Measurements from ENCODE around the gene PRKCI. TPM values are rescaled to one million over a fixed set of nuclear protein-coding genes. Genes with fewer than 3 reads are reported as not detected.
"Not testable (repeated sequence)": the region's sequence is repeated elsewhere in the genome, so short reads cannot be mapped to it uniquely, and the experiment has no call there.

PRKCI gene
- polyA plus RNA-seq, 6 donors from 2014 or later = 2.0 to 6.4 (median 3.2) TPM

DNA sequence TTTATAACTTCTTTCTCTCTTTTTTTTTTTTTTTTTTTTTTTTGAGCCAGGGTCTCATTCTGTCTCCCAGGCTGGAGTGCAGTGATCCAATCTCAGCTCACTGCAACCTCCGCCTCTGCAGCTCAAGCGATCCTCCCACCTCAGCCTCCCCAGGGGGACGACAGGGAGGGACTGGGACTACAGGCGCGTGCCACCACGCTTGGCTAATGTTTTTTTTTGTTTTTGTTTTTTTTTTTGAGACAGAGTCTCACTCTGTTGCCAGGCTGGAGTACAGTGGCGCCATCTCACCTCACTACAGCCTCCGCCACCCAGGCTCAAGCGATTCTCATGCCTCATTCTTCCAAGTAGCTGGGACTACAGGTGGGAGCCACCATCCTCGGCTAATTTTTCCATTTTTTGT lies 17.7 kb upstream of the PRKCI start:
- H3K36me3 Mint-ChIP-seq = no peaks in the 10 kb centered on the region
- H3K4me1 Mint-ChIP-seq = peaks cover 0 to 3% (median 0%) of the 10 kb centered on the region in 3 donors
- no peaks in the 10 kb centered on the region for H3K9me3 Mint-ChIP-seq
- ATAC-seq (ENCODE audit: low read depth in 2 of 2) (no peak), DNase-seq (no peak)
- peaks cover 6 to 19% (median 10%) of the 10 kb centered on the region in 3 donors for H3K27me3 Mint-ChIP-seq
- H3K27ac Mint-ChIP-seq = no peak overlapping the region
- H3K4me3 Mint-ChIP-seq = no peak overlapping the region

DNA sequence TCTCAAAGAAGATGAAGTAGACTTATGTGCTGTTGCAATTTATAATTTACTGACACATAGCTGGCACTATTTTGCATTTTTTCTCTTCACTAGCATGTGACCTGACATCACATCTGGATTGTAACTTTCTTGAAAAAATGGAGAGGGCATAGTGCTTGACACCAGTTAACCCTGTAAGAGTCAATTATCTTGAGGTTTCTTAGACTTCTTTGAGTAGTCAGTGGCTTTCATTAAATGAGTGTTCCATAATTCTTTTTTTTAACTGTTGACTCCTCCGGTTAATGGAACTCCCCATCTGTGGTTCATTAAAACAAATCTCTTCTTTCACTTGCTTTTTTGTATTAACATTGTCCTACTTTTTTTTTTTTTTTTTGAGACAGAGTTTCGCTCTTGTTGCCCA lies 16.9 kb upstream of the PRKCI start:
- H3K27me3 Mint-ChIP-seq = peaks cover 12 to 25% (median 14%) of the 10 kb centered on the region in 3 donors
- no peak overlapping the region for H3K4me3 Mint-ChIP-seq
- H3K9me3 Mint-ChIP-seq = no peaks in the 10 kb centered on the region
- H3K4me1 Mint-ChIP-seq = peaks cover 0 to 3% (median 0%) of the 10 kb centered on the region in 3 donors
- DNase-seq (no peak), ATAC-seq (ENCODE audit: low read depth in 2 of 2) (no peak)
- H3K36me3 Mint-ChIP-seq = no peaks in the 10 kb centered on the region
- H3K27ac Mint-ChIP-seq = no peak overlapping the region

DNA sequence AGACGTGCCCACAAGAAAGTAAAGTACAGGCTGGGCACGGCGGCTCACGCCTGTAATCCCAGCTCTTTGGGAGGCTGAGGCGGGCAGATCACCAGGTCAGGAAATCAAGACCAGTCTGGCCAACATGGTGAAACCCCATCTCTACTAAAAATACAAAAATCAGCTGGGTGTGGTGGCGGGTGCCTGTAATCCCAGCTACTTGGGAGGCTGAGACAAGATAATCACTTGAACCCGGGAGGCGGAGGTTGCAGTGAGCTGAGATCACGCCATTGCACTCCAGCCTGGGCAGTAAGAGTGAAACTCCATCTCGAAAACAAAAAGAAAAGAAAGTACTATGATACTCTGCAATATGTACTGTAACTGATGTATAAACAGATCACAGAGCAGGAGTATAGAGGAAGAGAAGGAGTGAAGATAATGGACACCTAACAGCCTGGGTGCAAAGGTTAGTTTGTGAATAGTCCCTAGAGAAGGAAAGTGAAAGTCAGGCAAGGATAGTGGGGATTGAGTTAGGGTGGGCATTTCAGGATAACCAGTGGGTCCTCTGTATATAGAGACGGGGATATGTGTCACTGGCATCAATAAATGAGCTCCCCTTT lies 16.0 kb upstream of the PRKCI start:
- H3K4me1 Mint-ChIP-seq; H3K36me3 Mint-ChIP-seq; H3K27ac Mint-ChIP-seq; H3K9me3 Mint-ChIP-seq; ATAC-seq (ENCODE audit: low read depth in 2 of 2); DNase-seq: not testable (repeated sequence)
- Mint-ChIP-seq H3K4me3 (peak overlapping the region in 1 of 8 donors; percentile 2), H3K27me3 (peaks cover 14 to 25% (median 14%) of the 10 kb centered on the region in 3 donors)

DNA sequence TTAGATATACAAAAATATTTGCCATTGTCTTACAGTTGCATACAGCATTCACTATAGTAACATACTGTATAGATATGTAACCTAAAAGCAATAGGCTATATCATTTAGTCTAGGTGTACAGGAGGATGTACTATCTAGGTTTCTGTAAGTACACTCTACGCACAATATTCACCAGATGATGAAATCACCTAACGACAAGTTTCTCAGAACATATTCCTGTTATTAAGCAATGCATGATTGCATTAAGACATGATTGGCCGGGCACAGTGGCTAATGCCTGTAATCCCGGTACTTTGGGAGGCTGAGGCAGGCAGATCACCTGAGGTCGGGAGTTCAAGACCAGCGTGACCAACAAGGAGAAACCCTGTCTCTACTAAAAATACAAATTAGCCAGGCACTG lies 14.5 kb upstream of the PRKCI start:
- peaks cover 0 to 6% (median 4%) of the 10 kb centered on the region in 7 donors for H3K9me3 Mint-ChIP-seq
- peaks cover 14 to 25% (median 18%) of the 10 kb centered on the region in 3 donors for H3K27me3 Mint-ChIP-seq
- no peaks in the 10 kb centered on the region for H3K36me3 Mint-ChIP-seq
- H3K4me1 Mint-ChIP-seq = peaks cover 0 to 3% (median 0%) of the 10 kb centered on the region in 3 donors
- no peak for DNase-seq
- no peak for ATAC-seq (ENCODE audit: low read depth in 2 of 2)
- H3K27ac Mint-ChIP-seq = no peak overlapping the region
- H3K4me3 Mint-ChIP-seq = no peak overlapping the region

DNA sequence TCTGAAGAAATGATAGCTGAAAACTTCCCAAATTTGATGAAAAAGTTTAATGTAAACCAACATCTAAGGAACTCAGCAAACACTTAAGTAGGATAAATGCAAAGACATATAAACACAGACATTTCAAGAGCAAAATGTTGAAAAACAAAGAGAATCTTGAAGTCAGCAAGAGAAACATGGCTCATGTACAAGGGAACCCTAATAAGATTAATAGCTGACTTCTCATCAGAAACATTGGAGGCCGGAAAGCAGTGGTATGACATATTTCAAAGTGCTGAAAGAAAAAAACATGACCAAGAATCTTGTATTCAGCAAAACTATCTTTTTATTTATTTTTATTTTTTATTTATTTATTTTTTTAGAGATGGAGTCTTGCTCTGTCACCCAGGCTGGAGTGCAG lies 10.6 kb upstream of the PRKCI start:
- Mint-ChIP-seq H3K36me3 (no peaks in the 10 kb centered on the region), H3K27me3 (peaks cover 4 to 12% (median 10%) of the 10 kb centered on the region in 3 donors), H3K9me3 (peaks cover 0 to 6% (median 4%) of the 10 kb centered on the region in 7 donors), H3K4me1 (no peaks in the 10 kb centered on the region), H3K27ac (no peak overlapping the region), H3K4me3 (no peak overlapping the region)
- ATAC-seq (ENCODE audit: low read depth in 2 of 2) (no peak), DNase-seq (no peak)

DNA sequence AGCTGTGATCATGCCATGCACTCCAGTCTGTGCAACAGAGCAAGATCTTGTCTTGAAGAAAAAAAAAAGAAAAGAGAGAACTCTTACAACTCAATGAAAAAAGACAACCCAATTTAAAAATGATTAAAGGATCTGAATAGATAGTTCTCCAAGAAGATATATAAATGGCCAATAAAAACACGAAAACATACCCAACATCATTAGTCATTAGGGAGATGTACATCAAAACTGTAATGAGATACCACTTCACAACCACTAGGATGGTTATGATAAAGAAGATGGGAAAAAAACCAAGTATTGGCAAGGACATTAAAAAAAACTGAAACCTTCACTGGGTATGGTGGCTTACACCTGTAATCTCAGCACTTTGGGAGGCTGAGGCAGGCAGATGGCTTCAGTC lies 2.4 kb upstream of the PRKCI start:
- H3K4me3 Mint-ChIP-seq = peak overlapping the region in 2 of 8 donors; percentile 49 to 84
- no peak overlapping the region for H3K27ac Mint-ChIP-seq
- peaks cover 5 to 14% (median 14%) of the 10 kb centered on the region in 3 donors for H3K4me1 Mint-ChIP-seq
- H3K36me3 Mint-ChIP-seq = no peaks in the 10 kb centered on the region
- peaks cover 0 to 4% (median 0%) of the 10 kb centered on the region in 7 donors for H3K9me3 Mint-ChIP-seq
- H3K27me3 Mint-ChIP-seq = no peaks in the 10 kb centered on the region
- ATAC-seq (ENCODE audit: low read depth in 2 of 2) (no peak), DNase-seq (no peak)

DNA sequence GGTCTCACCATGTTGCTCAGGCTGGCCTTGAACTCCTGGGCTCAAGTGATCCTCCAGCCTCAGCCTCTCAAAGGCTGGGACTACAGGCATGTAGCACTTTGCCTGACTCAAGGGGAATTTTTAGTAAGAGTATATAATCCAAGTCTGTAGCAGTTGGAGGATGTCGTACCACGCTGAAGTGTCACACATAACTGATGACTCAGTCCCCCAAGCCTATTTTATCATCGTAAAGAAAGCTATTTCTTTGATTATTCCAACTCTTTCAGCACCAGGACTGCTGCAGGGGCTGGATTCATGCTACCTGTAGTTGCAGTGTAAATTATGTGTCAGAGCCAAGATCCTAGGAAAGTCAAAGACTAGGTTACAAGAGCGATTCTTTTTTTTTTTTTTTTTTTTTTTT lies 1.4 kb upstream of the PRKCI start:
- Mint-ChIP-seq H3K4me3 (peak overlapping the region in 5 of 8 donors; percentile 42 to 93 (median 82)), H3K27me3 (no peaks in the 10 kb centered on the region), H3K9me3 (peaks cover 0 to 4% (median 0%) of the 10 kb centered on the region in 7 donors), H3K27ac (no peak overlapping the region), H3K4me1 (peaks cover 5 to 14% (median 14%) of the 10 kb centered on the region in 3 donors), H3K36me3 (no peaks in the 10 kb centered on the region)
- DNase-seq = no peak
- ATAC-seq (ENCODE audit: low read depth in 2 of 2) = no peak

DNA sequence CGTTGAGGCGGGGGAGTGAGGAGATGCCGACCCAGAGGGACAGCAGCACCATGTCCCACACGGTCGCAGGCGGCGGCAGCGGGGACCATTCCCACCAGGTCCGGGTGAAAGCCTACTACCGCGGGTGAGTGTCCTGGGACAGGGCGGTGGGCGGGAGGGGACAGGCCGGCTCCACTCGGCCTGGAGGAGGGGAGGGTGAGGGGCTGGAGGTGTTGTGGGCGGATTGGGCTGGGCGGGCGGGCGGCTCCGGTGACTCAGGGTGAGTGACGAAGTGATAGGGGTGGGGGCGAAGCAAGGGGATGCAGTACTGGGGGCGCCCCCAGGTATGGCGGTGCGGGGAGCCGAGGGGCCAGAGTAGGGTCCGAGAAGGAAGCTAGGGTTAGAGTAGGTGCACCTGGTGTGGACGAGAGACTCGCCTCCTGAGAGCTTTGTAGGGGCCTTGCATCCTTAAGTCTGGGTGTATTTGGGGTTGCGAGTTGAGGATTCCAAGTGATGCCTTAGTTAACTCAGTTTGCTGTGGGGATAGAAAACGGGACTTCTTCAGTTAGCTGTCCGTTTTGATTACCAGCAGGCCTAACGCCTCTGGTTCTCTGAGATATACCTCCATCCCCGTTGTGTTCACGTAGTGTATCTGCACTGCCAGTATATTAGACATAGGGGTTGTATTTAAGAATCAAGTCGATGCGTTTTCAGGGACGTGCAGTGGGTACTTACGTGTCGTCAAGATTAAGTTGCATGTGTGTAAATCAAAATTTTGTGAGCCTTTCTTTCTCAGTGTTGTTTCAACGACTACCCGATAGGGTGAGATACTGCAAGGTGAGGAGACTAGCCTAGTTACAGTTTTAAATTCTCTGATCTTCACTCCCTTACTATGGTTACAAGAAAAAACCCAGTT lies 670 bp downstream of the PRKCI start:
- H3K9me3 Mint-ChIP-seq = no peaks in the 10 kb centered on the region
- no peaks in the 10 kb centered on the region for H3K36me3 Mint-ChIP-seq
- ATAC-seq (ENCODE audit: low read depth in 2 of 2) (peak; percentile 42), DNase-seq (peak; percentile 6)
- no peaks in the 10 kb centered on the region for H3K27me3 Mint-ChIP-seq
- H3K4me3 Mint-ChIP-seq = peak overlapping the region; percentile 84 to 97 (median 94)
- peaks cover 5 to 14% (median 14%) of the 10 kb centered on the region in 3 donors for H3K4me1 Mint-ChIP-seq
- peak overlapping the region in 3 of 6 donors; percentile 4 to 77 (median 48) for H3K27ac Mint-ChIP-seq

DNA sequence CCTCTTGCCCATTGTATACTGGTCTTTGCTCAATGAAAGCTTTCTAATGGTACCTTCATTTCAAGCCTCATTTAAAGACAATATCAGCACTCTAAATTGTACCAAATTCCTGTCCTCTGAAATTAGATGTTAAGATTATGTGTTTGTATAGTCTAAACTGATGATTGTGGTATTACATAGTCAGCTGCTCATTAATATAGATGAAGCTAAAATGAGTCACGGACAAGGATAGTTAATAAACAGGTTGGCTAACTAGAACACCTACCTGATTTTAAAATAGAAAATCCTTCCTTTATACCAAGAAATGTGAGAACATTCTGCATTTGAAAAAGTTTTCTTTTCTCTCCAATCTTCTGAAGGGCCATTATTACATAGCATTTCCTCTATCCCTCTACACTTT lies 2.9 kb downstream of the PRKCI start:
- peaks cover 5 to 14% (median 14%) of the 10 kb centered on the region in 3 donors for H3K4me1 Mint-ChIP-seq
- DNase-seq = no peak
- H3K4me3 Mint-ChIP-seq = peak overlapping the region in 1 of 8 donors; percentile 71
- no peak overlapping the region for H3K27ac Mint-ChIP-seq
- H3K27me3 Mint-ChIP-seq = no peaks in the 10 kb centered on the region
- ATAC-seq (ENCODE audit: low read depth in 2 of 2) = no peak
- H3K9me3 Mint-ChIP-seq = no peaks in the 10 kb centered on the region
- H3K36me3 Mint-ChIP-seq = no peaks in the 10 kb centered on the region

DNA sequence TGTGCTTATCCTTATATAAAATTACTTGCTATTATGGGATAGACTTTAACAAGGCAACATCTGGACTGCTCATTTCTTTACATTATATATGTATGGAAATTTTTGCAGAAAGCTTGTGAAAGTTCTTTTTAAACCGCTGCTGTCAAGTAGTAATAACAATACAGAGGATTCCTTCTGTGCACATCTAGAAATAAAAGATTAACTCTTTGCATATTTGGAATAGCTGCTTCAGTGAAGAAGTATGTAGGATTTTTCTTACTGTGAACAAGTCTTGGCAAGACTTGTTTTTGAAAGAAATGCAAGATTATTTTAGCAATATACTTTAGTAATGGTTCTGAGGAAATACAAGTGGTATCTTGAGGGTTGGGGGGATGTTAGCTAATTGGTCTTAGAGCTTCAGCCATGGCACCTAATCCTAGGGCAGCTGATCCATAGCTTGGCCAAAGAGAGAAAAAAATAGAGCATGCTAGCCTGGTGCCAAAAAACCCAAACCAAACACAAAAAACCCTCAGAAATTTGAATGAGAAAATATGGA lies 4.3 kb downstream of the PRKCI start:
- ATAC-seq (ENCODE audit: low read depth in 2 of 2) (no peak), DNase-seq (no peak)
- H3K36me3 Mint-ChIP-seq = no peaks in the 10 kb centered on the region
- H3K27ac Mint-ChIP-seq = no peak overlapping the region
- H3K9me3 Mint-ChIP-seq = no peaks in the 10 kb centered on the region
- no peak overlapping the region for H3K4me3 Mint-ChIP-seq
- H3K4me1 Mint-ChIP-seq = peaks cover 5 to 14% (median 14%) of the 10 kb centered on the region in 3 donors
- H3K27me3 Mint-ChIP-seq = no peaks in the 10 kb centered on the region

DNA sequence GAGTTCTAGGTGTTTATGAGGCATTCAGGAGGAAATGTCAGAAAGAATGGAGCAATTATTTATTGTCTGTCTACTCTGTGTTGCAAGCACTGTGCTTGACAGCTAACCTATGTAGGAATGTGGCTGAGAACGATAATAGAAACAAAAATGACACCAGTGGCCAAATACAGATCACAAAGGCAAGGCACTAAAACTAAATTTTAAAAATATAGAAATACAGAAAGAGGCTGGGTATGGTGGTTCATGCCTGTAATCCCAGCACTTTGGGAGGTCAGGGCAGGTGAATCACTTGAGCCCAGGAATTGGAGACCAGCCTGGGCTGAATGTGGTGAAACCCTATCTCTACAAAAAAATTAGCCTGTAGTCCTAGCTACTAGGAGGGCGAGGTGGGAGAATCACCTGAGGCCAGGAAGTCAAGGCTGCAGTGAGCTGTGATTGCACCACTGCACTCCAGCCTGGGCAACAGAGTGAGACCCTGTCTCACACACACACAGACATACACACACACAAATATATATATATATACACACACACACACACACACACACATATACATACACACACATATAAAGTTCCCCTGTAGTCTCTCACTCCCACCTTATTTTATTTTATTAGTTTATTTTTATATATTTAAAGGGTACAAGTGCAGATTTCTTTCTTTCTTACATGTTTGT lies 6.0 kb downstream of the PRKCI start:
- peaks cover 2 to 14% (median 14%) of the 10 kb centered on the region in 3 donors for H3K4me1 Mint-ChIP-seq
- ATAC-seq (ENCODE audit: low read depth in 2 of 2) (no peak), DNase-seq (no peak)
- no peak overlapping the region for H3K27ac Mint-ChIP-seq
- no peaks in the 10 kb centered on the region for H3K27me3 Mint-ChIP-seq
- no peaks in the 10 kb centered on the region for H3K36me3 Mint-ChIP-seq
- no peak overlapping the region for H3K4me3 Mint-ChIP-seq
- no peaks in the 10 kb centered on the region for H3K9me3 Mint-ChIP-seq

DNA sequence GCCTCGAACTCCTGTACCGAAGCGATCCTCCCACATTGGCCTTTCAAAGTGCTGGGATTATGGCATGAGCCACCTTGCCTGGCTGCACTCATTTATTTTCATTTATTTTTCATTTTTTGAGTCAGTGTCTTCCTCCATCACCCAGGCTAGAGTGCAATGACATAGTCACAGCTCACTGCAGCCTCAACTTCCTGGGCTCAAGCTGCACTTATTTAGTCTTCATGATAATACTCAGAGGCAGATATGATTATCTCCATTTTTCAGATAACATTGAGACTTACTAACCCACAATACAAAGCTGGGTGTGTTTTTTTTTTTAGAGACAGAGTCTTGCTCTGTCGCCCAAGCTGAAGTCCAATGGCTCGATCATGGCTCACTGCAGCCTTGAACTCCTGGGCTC lies 10.0 kb downstream of the PRKCI start:
- peaks cover 0 to 4% of the 10 kb centered on the region in 2 donors for H3K36me3 Mint-ChIP-seq
- DNase-seq = no peak
- H3K27me3 Mint-ChIP-seq = no peaks in the 10 kb centered on the region
- ATAC-seq (ENCODE audit: low read depth in 2 of 2) = peak in 1 of 2 donors; percentile 23
- H3K9me3 Mint-ChIP-seq = no peaks in the 10 kb centered on the region
- H3K4me3 Mint-ChIP-seq = peak overlapping the region in 1 of 8 donors; percentile 3
- H3K4me1 Mint-ChIP-seq = peaks cover 0 to 11% (median 10%) of the 10 kb centered on the region in 3 donors
- H3K27ac Mint-ChIP-seq = peak overlapping the region in 1 of 6 donors; percentile 57

DNA sequence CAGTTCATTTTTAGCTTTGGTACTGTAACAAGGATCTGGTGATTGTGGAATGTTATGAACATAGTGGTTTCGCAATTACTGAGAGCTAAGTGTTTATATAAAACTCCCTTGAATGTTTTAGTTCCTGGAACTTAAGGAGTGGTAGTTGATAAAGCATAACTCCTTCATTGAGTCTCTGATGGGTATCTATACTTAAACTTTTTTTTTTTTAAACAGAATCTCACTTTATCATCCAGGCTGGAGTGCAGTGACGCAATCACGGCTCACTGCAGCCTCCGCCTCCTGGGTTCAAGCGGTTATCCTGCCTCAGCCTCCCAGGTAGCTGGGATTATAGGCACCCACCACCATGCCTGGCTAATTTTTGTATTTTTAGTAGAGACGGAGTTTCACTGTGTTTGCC lies 11.3 kb downstream of the PRKCI start:
- Mint-ChIP-seq H3K4me3 (no peak overlapping the region), H3K27me3 (no peaks in the 10 kb centered on the region), H3K36me3 (peaks cover 0 to 4% of the 10 kb centered on the region in 2 donors), H3K4me1 (peaks cover 0 to 11% (median 10%) of the 10 kb centered on the region in 3 donors), H3K9me3 (no peaks in the 10 kb centered on the region), H3K27ac (no peak overlapping the region)
- DNase-seq (no peak), ATAC-seq (ENCODE audit: low read depth in 2 of 2) (no peak)

Measured in naive B cell (primary cell).